Stomach (tissue), 4 donors: ENCODE data around the gene TPP2.

ENCODE experiments used
- CTCF ChIP-seq, 7 experiments: fragments of 450-650 bp in 4 of 7; fragments of 200-600 bp in 3 of 7; sonication (generic) in 3 of 7; IDR thresholded peaks; one replicate each; pipeline ENCODE4 v1.5.1; 2016 to 2019; ENCODE audit warnings: antibody characterized with exemption in 7 of 7, control low read depth in 2 of 7, mild to moderate bottlenecking in 1 of 7
- EP300 ChIP-seq: sonication (generic); formaldehyde crosslinking; IDR thresholded peaks from one replicate; pipeline ENCODE4 v1.6.1; 2017; ENCODE audit warnings: antibody characterized with exemption
- POLR2A ChIP-seq, 4 donors: fragments of 450-650 bp; IDR thresholded peaks; one replicate each; pipeline ENCODE4 v1.6.1; 2016; ENCODE audit warnings: antibody characterized with exemption in 4 of 4, control low read depth in 2 of 4, mild to moderate bottlenecking in 1 of 4, moderate library complexity in 1 of 4
- POLR2AphosphoS5 ChIP-seq, 3 donors: sonication (generic); formaldehyde crosslinking; IDR thresholded peaks; one replicate each; pipeline ENCODE4 v1.6.1; 2016; ENCODE audit warnings: antibody characterized with exemption in 3 of 3

- TF ChIP-seq CTCF (IDR thresholded peaks at IDR 0.05) (no peak), POLR2AphosphoS5 (IDR thresholded peaks at IDR 0.05) (no peak), EP300 (no peak), POLR2A (IDR thresholded peaks at IDR 0.05) (no peak)
These were observed 112.8 kb downstream of the TPP2 start for GRCh38 chr13:102709536-102709935.
